PC-3 (cell line): ENCODE measurements around the gene INIP.

Experiments
- EZH2 ChIP-seq: fragments of 300-600 bp; sonication (generic); IDR thresholded peaks from one replicate; pipeline ENCODE4 v1.6.1; 2017; ENCODE audit warnings: antibody characterized with exemption, mild to moderate bottlenecking, low read length; ENCODE audit not compliant: unreplicated experiment
- EZH2phosphoT487 ChIP-seq: fragments of 300-600 bp; sonication (generic); IDR thresholded peaks from 2 replicates; pipeline ENCODE4 v1.6.1; 2018; ENCODE audit warnings: mild to moderate bottlenecking, antibody characterized with exemption, low read length, borderline replicate concordance
- TF ChIP-seq, protein P1 (sequence below): fragments of 300-600 bp; sonication (generic); conservative IDR thresholded peaks from 2 replicates; pipeline ENCODE4 v1.5.1; 2017; ENCODE audit warnings: antibody characterized with exemption, low read depth, mild to moderate bottlenecking, low read length

DNA sequence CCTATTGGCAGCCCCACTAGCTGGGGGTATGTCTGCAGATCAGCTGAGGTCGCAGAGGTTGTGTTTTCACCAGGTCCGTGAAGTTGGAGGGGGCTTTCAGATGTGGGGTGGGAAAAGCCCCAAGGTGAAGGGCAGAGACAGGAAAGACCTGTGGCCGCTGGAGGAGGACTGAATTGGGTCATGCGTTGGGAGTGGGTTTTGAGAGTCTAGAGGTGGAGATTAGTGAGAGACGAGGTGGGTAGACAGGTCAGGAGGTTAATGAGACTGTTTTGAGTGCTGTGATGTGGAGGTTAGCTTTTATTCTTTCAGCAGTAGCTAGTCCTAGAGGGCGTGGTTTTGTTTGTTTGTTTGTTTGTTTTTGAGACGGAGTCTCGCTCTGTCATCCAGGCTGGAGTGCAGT lies 42.9 kb upstream of the INIP start:
- TF ChIP-seq EZH2phosphoT487, result no peak
- TF ChIP-seq, protein P1, sequence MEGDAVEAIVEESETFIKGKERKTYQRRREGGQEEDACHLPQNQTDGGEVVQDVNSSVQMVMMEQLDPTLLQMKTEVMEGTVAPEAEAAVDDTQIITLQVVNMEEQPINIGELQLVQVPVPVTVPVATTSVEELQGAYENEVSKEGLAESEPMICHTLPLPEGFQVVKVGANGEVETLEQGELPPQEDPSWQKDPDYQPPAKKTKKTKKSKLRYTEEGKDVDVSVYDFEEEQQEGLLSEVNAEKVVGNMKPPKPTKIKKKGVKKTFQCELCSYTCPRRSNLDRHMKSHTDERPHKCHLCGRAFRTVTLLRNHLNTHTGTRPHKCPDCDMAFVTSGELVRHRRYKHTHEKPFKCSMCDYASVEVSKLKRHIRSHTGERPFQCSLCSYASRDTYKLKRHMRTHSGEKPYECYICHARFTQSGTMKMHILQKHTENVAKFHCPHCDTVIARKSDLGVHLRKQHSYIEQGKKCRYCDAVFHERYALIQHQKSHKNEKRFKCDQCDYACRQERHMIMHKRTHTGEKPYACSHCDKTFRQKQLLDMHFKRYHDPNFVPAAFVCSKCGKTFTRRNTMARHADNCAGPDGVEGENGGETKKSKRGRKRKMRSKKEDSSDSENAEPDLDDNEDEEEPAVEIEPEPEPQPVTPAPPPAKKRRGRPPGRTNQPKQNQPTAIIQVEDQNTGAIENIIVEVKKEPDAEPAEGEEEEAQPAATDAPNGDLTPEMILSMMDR, result no peak
- TF ChIP-seq EZH2, result no peak
